ENCODE data around the gene ZSCAN16. TPM values are rescaled to one million over a fixed set of nuclear protein-coding genes. Genes with fewer than 3 reads are reported as not detected.

The ZSCAN16 gene
- polyA plus RNA-seq, 2 donors: 3.7 to 6.3 TPM

Other genes starting within 250 kb of the ZSCAN16 start
- gene OR2B2, start 212.2 kb upstream of the ZSCAN16 start, polyA plus RNA-seq: not detected
- not detected for gene OR2B6, start 167.4 kb upstream of the ZSCAN16 start, polyA plus RNA-seq
- gene ZNF165, start 44.0 kb upstream of the ZSCAN16 start, polyA plus RNA-seq: 1 to 10 TPM; 1.8 to 3.0 TPM
- 1 to 10 TPM; 1.7 to 2.7 TPM for gene ZKSCAN8, start 17.3 kb downstream of the ZSCAN16 start, polyA plus RNA-seq
- 1 to 10 TPM; 4.4 to 5.5 TPM for gene ZSCAN9, start 100.7 kb downstream of the ZSCAN16 start, polyA plus RNA-seq
- gene ZKSCAN4, start 127.7 kb downstream of the ZSCAN16 start, polyA plus RNA-seq: 1 to 10 TPM; 1.8 to 2.3 TPM
- gene NKAPL, start 134.7 kb downstream of the ZSCAN16 start, polyA plus RNA-seq: under 1 TPM; 0.53 to 0.85 TPM
- gene ZSCAN26, start 142.5 kb downstream of the ZSCAN16 start, polyA plus RNA-seq: 1 to 10 TPM; 3.6 to 4.7 TPM
- gene PGBD1, start 157.0 kb downstream of the ZSCAN16 start, polyA plus RNA-seq: 1 to 10 TPM; 1.3 to 1.7 TPM
- 1 to 10 TPM; 5.5 to 9.2 TPM for gene ZSCAN31, start 211.5 kb downstream of the ZSCAN16 start, polyA plus RNA-seq
- 1 to 10 TPM in 1 of 2 donors, under 1 TPM in 1; 0.84 to 1.3 TPM for gene ZKSCAN3, start 225.3 kb downstream of the ZSCAN16 start, polyA plus RNA-seq